ENCODE measurements around the gene C1orf167. TPM values are rescaled to one million over a fixed set of nuclear protein-coding genes. Genes with fewer than 3 reads are reported as not detected.

The C1orf167 gene
- total and polyA plus RNA-seq, 2 of the 13 experiments (the other 11 are each of a cell fraction or from before 2014, with no cell fraction given): not detected

DNA sequence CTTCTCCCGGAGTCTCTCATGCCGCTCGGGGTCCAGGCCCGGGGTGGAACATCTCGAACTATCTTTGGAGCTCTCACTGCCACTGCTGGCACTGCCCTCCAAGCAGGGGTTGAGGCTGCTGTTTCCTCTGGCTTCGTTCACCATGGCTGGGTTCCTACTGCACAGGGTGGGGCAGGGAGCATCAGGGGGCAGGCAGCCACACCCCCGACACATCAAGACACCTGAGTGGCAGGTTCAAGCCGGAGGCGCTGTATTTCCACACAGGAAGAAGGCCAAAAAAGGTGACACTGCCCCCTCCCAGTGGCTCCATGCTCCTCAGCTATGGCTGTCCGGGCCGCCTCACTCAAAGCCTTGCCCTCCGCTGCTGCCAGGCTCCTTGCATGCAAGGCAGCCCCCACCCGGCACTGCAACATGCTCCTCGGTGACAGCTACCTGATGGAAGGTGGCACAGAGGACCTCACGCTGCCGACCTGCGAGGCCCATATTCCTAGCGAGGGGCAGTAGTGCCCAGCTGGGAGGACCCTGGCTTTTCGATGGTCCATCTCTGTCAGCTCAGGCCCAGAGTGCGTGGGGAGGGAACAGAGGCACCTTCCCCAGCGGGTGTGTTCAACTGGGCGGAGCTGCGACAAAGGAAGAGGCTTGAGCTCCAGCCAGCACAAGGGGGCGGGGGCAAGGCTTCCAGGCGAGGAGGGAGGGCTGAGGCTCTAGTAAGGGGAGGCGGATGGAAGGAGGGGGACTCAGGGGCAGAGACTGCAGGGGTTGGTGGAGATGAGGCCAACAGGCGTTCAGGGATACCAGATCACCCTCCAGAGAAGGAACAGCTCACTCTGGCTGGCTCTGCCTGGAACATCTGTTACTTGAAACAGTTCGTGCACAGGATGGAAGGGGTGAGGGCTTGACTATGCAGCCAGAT lies 41.2 kb downstream of the C1orf167 start (continued):
- TF ChIP-seq RERE (CRISPR knock-in tag; IDR thresholded peaks at IDR 0.05; ENCODE audit: low read depth) (no peak), MXD4 (CRISPR knock-in tag; IDR thresholded peaks at IDR 0.05) (0 out of 2 replicates have a peak, but pooled peaks have one; percentile 12), RNF2 (conservative IDR thresholded peaks at IDR 0.05; ENCODE audit: low read depth) (no peak), GATAD1 (CRISPR knock-in tag; IDR thresholded peaks at IDR 0.05) (no peak), NFKB2 (CRISPR knock-in tag; IDR thresholded peaks at IDR 0.05; ENCODE audit: borderline replicate concordance) (no peak), AGO2 (optimal IDR thresholded peaks at IDR 0.05; ENCODE audit: low read depth, low read length) (peak; percentile 89), ZMYM4 (CRISPR knock-in tag; IDR thresholded peaks at IDR 0.05) (peak; percentile 52; the same call in 1 of the 2 replicates), ZBTB38 (CRISPR knock-in tag; IDR thresholded peaks at IDR 0.05) (peak; percentile 35; the same call in 1 of the 2 replicates), ATF5 (CRISPR knock-in tag; IDR thresholded peaks at IDR 0.05; ENCODE audit: low read depth) (no peak), ZNF839 (CRISPR knock-in tag; IDR thresholded peaks at IDR 0.05; ENCODE audit: borderline replicate concordance) (no peak), ZNF274 (CRISPR knock-in tag; IDR thresholded peaks at IDR 0.05) (peak; percentile 41; the same call in 1 of the 2 replicates), ZNF414 (CRISPR knock-in tag; IDR thresholded peaks at IDR 0.05) (0 out of 2 replicates have a peak, but pooled peaks have one; percentile 35), ZNF598 (CRISPR knock-in tag; IDR thresholded peaks at IDR 0.05; ENCODE audit: borderline replicate concordance) (0 out of 2 replicates have a peak, but pooled peaks have one; percentile 34), SP5 (CRISPR knock-in tag; IDR thresholded peaks at IDR 0.05; ENCODE audit: borderline replicate concordance, low read depth) (peak; percentile 70; the same call in 1 of the 2 replicates), SPEN (CRISPR knock-in tag; IDR thresholded peaks at IDR 0.05; ENCODE audit: low read depth) (peak; percentile 23; the same call in 1 of the 2 replicates), HNF4G (IDR thresholded peaks at IDR 0.05; ENCODE audit: borderline replicate concordance, low read depth, low read length) (no peak), HNF4G (CRISPR knock-in tag; IDR thresholded peaks at IDR 0.05; ENCODE audit: borderline replicate concordance, low read depth) (0 out of 2 replicates have a peak, but pooled peaks have one; percentile 37), MTA1 (CRISPR knock-in tag; IDR thresholded peaks at IDR 0.05; ENCODE audit: borderline replicate concordance) (0 out of 2 replicates have a peak, but pooled peaks have one; percentile 11), TBX3 (IDR thresholded peaks at IDR 0.05; ENCODE audit: borderline replicate concordance) (no peak)
- TF ChIP-seq, protein P1, sequence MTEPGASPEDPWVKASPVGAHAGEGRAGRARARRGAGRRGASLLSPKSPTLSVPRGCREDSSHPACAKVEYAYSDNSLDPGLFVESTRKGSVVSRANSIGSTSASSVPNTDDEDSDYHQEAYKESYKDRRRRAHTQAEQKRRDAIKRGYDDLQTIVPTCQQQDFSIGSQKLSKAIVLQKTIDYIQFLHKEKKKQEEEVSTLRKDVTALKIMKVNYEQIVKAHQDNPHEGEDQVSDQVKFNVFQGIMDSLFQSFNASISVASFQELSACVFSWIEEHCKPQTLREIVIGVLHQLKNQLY (CRISPR knock-in tag; IDR thresholded peaks at IDR 0.05): no peak
- TF ChIP-seq, protein P2, sequence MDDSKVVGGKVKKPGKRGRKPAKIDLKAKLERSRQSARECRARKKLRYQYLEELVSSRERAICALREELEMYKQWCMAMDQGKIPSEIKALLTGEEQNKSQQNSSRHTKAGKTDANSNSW (CRISPR knock-in tag; IDR thresholded peaks at IDR 0.05; ENCODE audit: borderline replicate concordance): no peak

All from HepG2 (cell line).